Ishikawa (cell line): ENCODE measurements around the gene CDH2.

Experiments
- CREB1 ChIP-seq: IDR thresholded peaks from 2 replicates; pipeline ENCODE4 v1.6.1; 2012; ENCODE audit warnings: low read depth
- EP300 ChIP-seq: IDR thresholded peaks from 2 replicates; pipeline ENCODE4 v1.6.1; 2012; ENCODE audit warnings: borderline replicate concordance
- FOXM1 ChIP-seq: IDR thresholded peaks from 2 replicates; pipeline ENCODE4 v1.6.1; 2012; ENCODE audit warnings: low read depth, borderline replicate concordance
- TCF12 ChIP-seq: IDR thresholded peaks from 2 replicates; pipeline ENCODE4 v1.6.1; 2012; ENCODE audit warnings: low read depth
- USF1 ChIP-seq: IDR thresholded peaks from 2 replicates; pipeline ENCODE4 v1.6.1; 2012
- YY1 ChIP-seq: IDR thresholded peaks from 2 replicates; pipeline ENCODE4 v1.6.1; 2012; ENCODE audit warnings: low read depth
- TF ChIP-seq, protein P1 (sequence below): IDR thresholded peaks from 2 replicates; pipeline ENCODE4 v1.6.1; 2012
- TF ChIP-seq, protein P2 (sequence below): IDR thresholded peaks from 2 replicates; pipeline ENCODE4 v1.6.1; 2012; ENCODE audit warnings: low read depth, mild to moderate bottlenecking

GRCh38 chr18:28153485-28154065 lies 23.4 kb downstream of the CDH2 start:
- TF ChIP-seq CREB1, result no peak
- TF ChIP-seq FOXM1, result no peak
- no peak for TF ChIP-seq TCF12
- TF ChIP-seq USF1, result no peak
- TF ChIP-seq, protein P1, sequence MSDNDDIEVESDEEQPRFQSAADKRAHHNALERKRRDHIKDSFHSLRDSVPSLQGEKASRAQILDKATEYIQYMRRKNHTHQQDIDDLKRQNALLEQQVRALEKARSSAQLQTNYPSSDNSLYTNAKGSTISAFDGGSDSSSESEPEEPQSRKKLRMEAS, result no peak
- TF ChIP-seq, protein P2, sequence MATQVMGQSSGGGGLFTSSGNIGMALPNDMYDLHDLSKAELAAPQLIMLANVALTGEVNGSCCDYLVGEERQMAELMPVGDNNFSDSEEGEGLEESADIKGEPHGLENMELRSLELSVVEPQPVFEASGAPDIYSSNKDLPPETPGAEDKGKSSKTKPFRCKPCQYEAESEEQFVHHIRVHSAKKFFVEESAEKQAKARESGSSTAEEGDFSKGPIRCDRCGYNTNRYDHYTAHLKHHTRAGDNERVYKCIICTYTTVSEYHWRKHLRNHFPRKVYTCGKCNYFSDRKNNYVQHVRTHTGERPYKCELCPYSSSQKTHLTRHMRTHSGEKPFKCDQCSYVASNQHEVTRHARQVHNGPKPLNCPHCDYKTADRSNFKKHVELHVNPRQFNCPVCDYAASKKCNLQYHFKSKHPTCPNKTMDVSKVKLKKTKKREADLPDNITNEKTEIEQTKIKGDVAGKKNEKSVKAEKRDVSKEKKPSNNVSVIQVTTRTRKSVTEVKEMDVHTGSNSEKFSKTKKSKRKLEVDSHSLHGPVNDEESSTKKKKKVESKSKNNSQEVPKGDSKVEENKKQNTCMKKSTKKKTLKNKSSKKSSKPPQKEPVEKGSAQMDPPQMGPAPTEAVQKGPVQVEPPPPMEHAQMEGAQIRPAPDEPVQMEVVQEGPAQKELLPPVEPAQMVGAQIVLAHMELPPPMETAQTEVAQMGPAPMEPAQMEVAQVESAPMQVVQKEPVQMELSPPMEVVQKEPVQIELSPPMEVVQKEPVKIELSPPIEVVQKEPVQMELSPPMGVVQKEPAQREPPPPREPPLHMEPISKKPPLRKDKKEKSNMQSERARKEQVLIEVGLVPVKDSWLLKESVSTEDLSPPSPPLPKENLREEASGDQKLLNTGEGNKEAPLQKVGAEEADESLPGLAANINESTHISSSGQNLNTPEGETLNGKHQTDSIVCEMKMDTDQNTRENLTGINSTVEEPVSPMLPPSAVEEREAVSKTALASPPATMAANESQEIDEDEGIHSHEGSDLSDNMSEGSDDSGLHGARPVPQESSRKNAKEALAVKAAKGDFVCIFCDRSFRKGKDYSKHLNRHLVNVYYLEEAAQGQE, result no peak
- TF ChIP-seq EP300, result no peak
- no peak for TF ChIP-seq YY1
